Measurements from ENCODE around the gene GEMIN8. TPM values are rescaled to one million over a fixed set of nuclear protein-coding genes. Genes with fewer than 3 reads are reported as not detected.
A peak's percentile ranks its signal among the peaks of the same experiment; 100 is the strongest.

GEMIN8 gene
- total RNA-seq, 2 donors from 2014 or later: 8.7 to 9.2 TPM

- DNase-seq (no peak), ATAC-seq (no peak)
- intact Hi-C loops (cut with DNase I): no loop called here
Measured at GRCh38 chrX:14026121-14026520, 3.6 kb downstream of the GEMIN8 start.

- no peak for DNase-seq
- intact Hi-C loops (cut with DNase I): no loop called here
- ATAC-seq: no peak
Measured at GRCh38 chrX:14022019-14022418, 7.7 kb downstream of the GEMIN8 start.

GRCh38 chrX:14017399-14017798, 12.3 kb downstream of the GEMIN8 start:
- DNase-seq (no peak), ATAC-seq (no peak)
- intact Hi-C loops (cut with DNase I): loop anchor here in 1 of 2 donors (10.0 kb wide), 1 partner anchor 63 kb away; no protein-coding TSS in a partner anchor

GRCh38 chrX:14015941-14016340, 13.8 kb downstream of the GEMIN8 start:
- intact Hi-C loops (cut with DNase I): loop anchor here in 1 of 2 donors (10.0 kb wide), 1 partner anchor 61 kb away; no protein-coding TSS in a partner anchor
- no peak for DNase-seq
- no peak for ATAC-seq

- DNase-seq: no peak
- intact Hi-C loops (cut with DNase I): loop anchor here in 1 of 2 donors (10.0 kb wide), 1 partner anchor 60 kb away; no protein-coding TSS in a partner anchor
- no peak for ATAC-seq
Measured at GRCh38 chrX:14015294-14015693, 14.4 kb downstream of the GEMIN8 start.

- ATAC-seq: no peak
- no peak for DNase-seq
- intact Hi-C loops (cut with DNase I): loop anchor here in 1 of 2 donors (10.0 kb wide), 1 partner anchor 60 kb away; no protein-coding TSS in a partner anchor
Measured at GRCh38 chrX:14014526-14014925, 15.2 kb downstream of the GEMIN8 start.

GRCh38 chrX:14013054-14013453, 16.6 kb downstream of the GEMIN8 start:
- intact Hi-C loops (cut with DNase I): loop anchor here in 1 of 2 donors (10.0 kb wide), 1 partner anchor 58 kb away; no protein-coding TSS in a partner anchor
- no peak for DNase-seq
- ATAC-seq: no peak

GRCh38 chrX:14010566-14010965, 19.1 kb downstream of the GEMIN8 start:
- ATAC-seq (no peak), DNase-seq (no peak)
- intact Hi-C loops (cut with DNase I): loop anchor here in 1 of 2 donors (10.0 kb wide), 1 partner anchor 56 kb away; no protein-coding TSS in a partner anchor

GRCh38 chrX:14006540-14006939, 23.2 kb downstream of the GEMIN8 start:
- DNase-seq (no peak), ATAC-seq (no peak)
- intact Hi-C loops (cut with DNase I): no loop called here

GRCh38 chrX:14003876-14004425, 25.7 kb downstream of the GEMIN8 start:
- DNase-seq (no peak), ATAC-seq (no peak)
- intact Hi-C loops (cut with DNase I): no loop called here

- ATAC-seq (no peak), DNase-seq (no peak)
- intact Hi-C loops (cut with DNase I): no loop called here
Measured at GRCh38 chrX:14003028-14003427, 26.7 kb downstream of the GEMIN8 start.

- ATAC-seq (no peak), DNase-seq (no peak)
- intact Hi-C loops (cut with DNase I): no loop called here
Measured at GRCh38 chrX:13996650-13997049, 33.0 kb downstream of the GEMIN8 start.

GRCh38 chrX:13994536-13995080, 35.1 kb downstream of the GEMIN8 start:
- intact Hi-C loops (cut with DNase I): no loop called here
- no peak for ATAC-seq
- no peak for DNase-seq

GRCh38 chrX:13994104-13994503, 35.6 kb downstream of the GEMIN8 start:
- intact Hi-C loops (cut with DNase I): no loop called here
- no peak for DNase-seq
- peak in 1 of 2 donors; percentile 8 for ATAC-seq

- DNase-seq (no peak), ATAC-seq (no peak)
- intact Hi-C loops (cut with DNase I): no loop called here
Measured at GRCh38 chrX:13990126-13990800, 39.4 kb downstream of the GEMIN8 start.

- intact Hi-C loops (cut with DNase I): no loop called here
- no peak for ATAC-seq
Measured at GRCh38 chrX:13985697-13986435, 43.8 kb downstream of the GEMIN8 start.

GRCh38 chrX:13983734-13984133, 46.0 kb downstream of the GEMIN8 start:
- intact Hi-C loops (cut with DNase I): no loop called here
- ATAC-seq: no peak
- no peak for DNase-seq

More at GRCh38 chrX:13985697-13986435, 43.8 kb downstream of the GEMIN8 start:
- DNase-seq: no peak

GRCh38 chrX:13968198-13968597, 61.5 kb downstream of the GEMIN8 start:
- DNase-seq: no peak
- ATAC-seq: no peak
- intact Hi-C loops (cut with DNase I): no loop called here

GRCh38 chrX:13967636-13968035, 62.1 kb downstream of the GEMIN8 start:
- intact Hi-C loops (cut with DNase I): no loop called here
- ATAC-seq: no peak

GRCh38 chrX:13966793-13967125, 62.9 kb downstream of the GEMIN8 start:
- intact Hi-C loops (cut with DNase I): no loop called here
- ATAC-seq (no peak), DNase-seq (no peak)

More at GRCh38 chrX:13967636-13968035, 62.1 kb downstream of the GEMIN8 start:
- DNase-seq: no peak

All from left cardiac atrium (tissue), 4 donors.